Caco-2 (cell line): ENCODE results near the gene FAM107B. TPM values are rescaled to one million over a fixed set of nuclear protein-coding genes. Genes with fewer than 3 reads are reported as not detected.

Experiments used
- BruUV-seq: library from RNA; stranded (reverse); fragments of 400-500 nt; replicated peaks from 2 replicates; lab custom pipeline; 2021; lab: Mats Ljungman, UMichigan
- CTCF ChIA-PET: fragments of 300-600 bp; sonication (Branson Sonifier 250); formaldehyde crosslinking; loops from one replicate; lab custom pipeline; 2022; ENCODE audit warnings: antibody characterized with exemption; lab: Charles Lee
- POLR2A ChIA-PET: fragments of 300-600 bp; sonication (Branson Sonifier 250); formaldehyde crosslinking; loops from one replicate; lab custom pipeline; 2022; ENCODE audit warnings: antibody characterized with exemption; lab: Charles Lee
- DNase-seq, 2 experiments: peaks; one replicate each; pipeline versions ENCODE4 v3.0.0 to v3.0.0-alpha.2; 2020 to 2022
- H3K27me3 ChIP-seq: replicated peaks from 2 replicates; pipeline ENCODE4 v1.6.0; 2011; ENCODE audit warnings: low read length; ENCODE audit not compliant: control insufficient read depth, insufficient read depth
- H3K36me3 ChIP-seq: 2 replicates; pipeline ENCODE4 v1.5.1; 2011; ENCODE audit warnings: low read length; ENCODE audit not compliant: control insufficient read depth, insufficient read depth
- H3K4me1 ChIP-seq: fragments of 250-450 bp; sonication (Bioruptor Pico); 2 replicates; pipeline ENCODE4 v1.5.1; 2020; ENCODE audit warnings: mild to moderate bottlenecking
- H3K4me3 ChIP-seq: 2 replicates; pipeline ENCODE4 v1.5.1; 2011; ENCODE audit warnings: low read depth, mild to moderate bottlenecking, control low read depth, low read length
- H3K9me3 ChIP-seq: fragments of 250-450 bp; sonication (Bioruptor Pico); 2 replicates; pipeline ENCODE4 v1.5.1; 2020; ENCODE audit warnings: mild to moderate bottlenecking, moderate library complexity
- H3K27ac Mint-ChIP-seq: one replicate; pipeline ENCODE4 v1.8.0; 2022; ENCODE audit warnings: mixed read lengths; ENCODE audit not compliant: unreplicated experiment
- H3K27me3 Mint-ChIP-seq: one replicate; pipeline ENCODE4 v1.8.0; 2022; ENCODE audit warnings: mixed read lengths; ENCODE audit not compliant: insufficient read depth, unreplicated experiment
- H3K36me3 Mint-ChIP-seq: one replicate; pipeline ENCODE4 v1.8.0; 2022; ENCODE audit warnings: mild to moderate bottlenecking, mixed read lengths; ENCODE audit not compliant: insufficient read depth, unreplicated experiment
- H3K4me1 Mint-ChIP-seq: one replicate; pipeline ENCODE4 v1.8.0; 2022; ENCODE audit warnings: low read depth, mixed read lengths; ENCODE audit not compliant: unreplicated experiment
- H3K4me3 Mint-ChIP-seq: one replicate; pipeline ENCODE4 v1.8.0; 2022; ENCODE audit warnings: mild to moderate bottlenecking, moderate library complexity, mixed read lengths; ENCODE audit not compliant: unreplicated experiment
- H3K9me3 Mint-ChIP-seq: one replicate; pipeline ENCODE4 v1.8.0; 2022; ENCODE audit warnings: mixed read lengths; ENCODE audit not compliant: unreplicated experiment
- intact Hi-C: fragments of 100-400 bp; cut with micrococcal nuclease; formaldehyde crosslinking; loops from one replicate; pipeline ENCODE4 v1.10.0; 2022; ENCODE audit not compliant: unreplicated experiment
- total RNA-seq: library from RNA; stranded (reverse); gene quantifications from 2 replicates; pipeline ENCODE4 v1.2.3, GENCODE V29; 2022
- TF ChIP-seq, protein P1 (sequence below), 2 experiments: fragments of 200-600 bp in 1 of 2; IDR thresholded peaks; 1 replicate in 1 of 2; 2 replicates in 1 of 2; pipeline versions ENCODE4 v1.5.1 to v1.8.0; 2011 to 2022; ENCODE audit warnings: antibody characterized with exemption in 1 of 2, control low read depth in 1 of 2, inconsistent platforms in 1 of 2, low read depth in 1 of 2, low read length in 1 of 2, mild to moderate bottlenecking in 1 of 2, moderate library complexity in 1 of 2; ENCODE audit not compliant: insufficient read depth in 1 of 2, severe bottlenecking in 1 of 2, unreplicated experiment in 1 of 2

The FAM107B gene
- total RNA-seq, 1 experiment from 2014 or later: 206 TPM

DNA sequence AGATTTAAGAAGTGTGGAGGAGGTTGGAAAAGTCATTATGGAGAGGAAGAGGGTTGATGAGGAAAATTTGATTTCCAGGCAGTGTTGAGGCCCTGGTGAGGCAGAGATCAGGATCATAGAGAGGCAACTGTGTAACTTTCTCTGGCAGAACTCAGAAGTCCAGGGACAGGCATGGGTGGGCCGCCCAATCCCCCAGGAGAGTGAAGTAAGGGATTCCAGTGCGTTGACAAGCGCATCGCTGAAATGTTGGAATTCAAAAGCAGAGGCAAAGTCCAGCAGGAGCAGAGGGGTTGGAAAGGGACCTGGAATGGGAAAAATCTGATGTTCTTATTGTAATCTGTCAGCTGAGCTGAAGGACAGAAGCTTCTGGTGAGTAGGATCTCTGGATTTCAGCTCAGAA is 207.3 kb downstream of the FAM107B start:
- Mint-ChIP-seq H3K27ac (peak overlapping the region; percentile 92), H3K4me3 (no peak overlapping the region), H3K27me3 (no peaks in the 10 kb centered on the region), H3K9me3 (no peaks in the 10 kb centered on the region), H3K36me3 (peaks cover 80% of the 10 kb centered on the region), H3K4me1 (peaks cover 52% of the 10 kb centered on the region)
- BruUV-seq: no TSS peak
- H3K36me3 ChIP-seq: peaks cover 6% of the 10 kb centered on the region
- H3K9me3 ChIP-seq: peaks cover 7% of the 10 kb centered on the region; the same call in 1 of the 2 replicates
- CTCF ChIA-PET: interaction anchor here (0.6 kb wide), 1 partner anchor 8 kb away, joined by 6 read pairs; no protein-coding TSS in a partner anchor
- TF ChIP-seq, protein P1, sequence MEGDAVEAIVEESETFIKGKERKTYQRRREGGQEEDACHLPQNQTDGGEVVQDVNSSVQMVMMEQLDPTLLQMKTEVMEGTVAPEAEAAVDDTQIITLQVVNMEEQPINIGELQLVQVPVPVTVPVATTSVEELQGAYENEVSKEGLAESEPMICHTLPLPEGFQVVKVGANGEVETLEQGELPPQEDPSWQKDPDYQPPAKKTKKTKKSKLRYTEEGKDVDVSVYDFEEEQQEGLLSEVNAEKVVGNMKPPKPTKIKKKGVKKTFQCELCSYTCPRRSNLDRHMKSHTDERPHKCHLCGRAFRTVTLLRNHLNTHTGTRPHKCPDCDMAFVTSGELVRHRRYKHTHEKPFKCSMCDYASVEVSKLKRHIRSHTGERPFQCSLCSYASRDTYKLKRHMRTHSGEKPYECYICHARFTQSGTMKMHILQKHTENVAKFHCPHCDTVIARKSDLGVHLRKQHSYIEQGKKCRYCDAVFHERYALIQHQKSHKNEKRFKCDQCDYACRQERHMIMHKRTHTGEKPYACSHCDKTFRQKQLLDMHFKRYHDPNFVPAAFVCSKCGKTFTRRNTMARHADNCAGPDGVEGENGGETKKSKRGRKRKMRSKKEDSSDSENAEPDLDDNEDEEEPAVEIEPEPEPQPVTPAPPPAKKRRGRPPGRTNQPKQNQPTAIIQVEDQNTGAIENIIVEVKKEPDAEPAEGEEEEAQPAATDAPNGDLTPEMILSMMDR (IDR thresholded peaks at IDR 0.05; ENCODE audit: insufficient read depth in 1 of 2, low read depth in 1 of 2, low read length in 1 of 2, severe bottlenecking in 1 of 2, unreplicated experiment in 1 of 2): no peak
- intact Hi-C loops: no loop called here
- no peak for DNase-seq
- POLR2A ChIA-PET: no interaction called here
- peaks cover 62% of the 10 kb centered on the region for H3K4me1 ChIP-seq
- no peak overlapping the region for H3K4me3 ChIP-seq
- H3K27me3 ChIP-seq: no peaks in the 10 kb centered on the region

DNA sequence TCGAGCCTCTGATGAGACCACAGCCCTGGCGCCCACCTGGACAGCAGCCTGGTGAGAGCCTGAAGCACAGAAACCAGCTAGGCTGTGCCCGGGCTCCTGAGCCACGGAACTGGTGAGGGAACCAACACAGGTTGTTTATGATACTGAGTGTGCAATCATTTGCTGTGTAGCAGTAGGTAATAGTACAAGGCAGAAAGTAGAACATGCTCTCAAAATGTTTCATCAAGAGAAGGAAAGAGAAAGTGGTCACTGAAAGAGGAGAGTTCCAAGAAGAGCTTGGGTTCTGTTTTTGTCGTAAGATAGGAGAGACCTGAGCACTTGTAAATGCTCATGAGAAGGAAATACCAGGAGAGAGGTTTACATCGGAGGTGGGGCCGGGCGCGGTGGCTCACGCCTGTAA is 208.2 kb downstream of the FAM107B start:
- no peak for DNase-seq
- TF ChIP-seq, protein P1 (IDR thresholded peaks at IDR 0.05; ENCODE audit: insufficient read depth in 1 of 2, low read depth in 1 of 2, low read length in 1 of 2, severe bottlenecking in 1 of 2, unreplicated experiment in 1 of 2): no peak
- CTCF ChIA-PET: interaction anchor here (2.1 kb wide), 1 partner anchor 9 kb away, joined by 4 read pairs; no protein-coding TSS in a partner anchor
- POLR2A ChIA-PET: no interaction called here
- intact Hi-C loops: no loop called here
- Mint-ChIP-seq H3K27me3 (no peaks in the 10 kb centered on the region), H3K27ac (peak overlapping the region; percentile 92), H3K9me3 (no peaks in the 10 kb centered on the region), H3K4me3 (peak overlapping the region; percentile 2), H3K36me3 (peaks cover 80% of the 10 kb centered on the region), H3K4me1 (peaks cover 44% of the 10 kb centered on the region)
- H3K4me3 ChIP-seq: no peak overlapping the region
- H3K9me3 ChIP-seq: peaks cover 1% of the 10 kb centered on the region; the same call in 1 of the 2 replicates
- H3K27me3 ChIP-seq: no peaks in the 10 kb centered on the region
- BruUV-seq: no TSS peak
- peaks cover 54% of the 10 kb centered on the region for H3K4me1 ChIP-seq
- peaks cover 6% of the 10 kb centered on the region for H3K36me3 ChIP-seq

DNA sequence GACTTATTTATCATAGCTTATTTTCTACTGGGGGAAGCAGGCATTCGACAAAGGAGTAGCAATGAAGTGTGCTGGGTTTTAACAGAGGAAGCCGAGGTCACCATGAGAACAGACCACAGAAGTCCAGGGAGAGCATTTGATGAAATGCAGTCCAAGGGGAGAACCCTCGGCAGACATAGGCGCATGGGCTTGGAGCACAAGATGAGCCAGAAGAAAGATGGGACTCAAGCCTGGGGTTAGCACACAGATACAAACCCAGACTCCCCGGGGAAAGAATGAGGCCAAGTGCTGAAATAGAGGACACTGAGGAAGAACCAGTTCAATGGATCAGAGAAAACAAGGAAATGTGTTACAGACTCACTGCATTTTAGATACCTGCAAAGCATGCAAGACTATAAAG is 209.5 kb downstream of the FAM107B start:
- H3K4me1 Mint-ChIP-seq: peaks cover 55% of the 10 kb centered on the region
- Histone ChIP-seq H3K4me3 (no peak overlapping the region), H3K4me1 (peaks cover 53% of the 10 kb centered on the region), H3K9me3 (no peaks in the 10 kb centered on the region), H3K27me3 (no peaks in the 10 kb centered on the region), H3K36me3 (peaks cover 6% of the 10 kb centered on the region)
- H3K27me3 Mint-ChIP-seq: no peaks in the 10 kb centered on the region
- H3K27ac Mint-ChIP-seq: peak overlapping the region; percentile 73
- H3K4me3 Mint-ChIP-seq: no peak overlapping the region
- intact Hi-C loops: no loop called here
- BruUV-seq: no TSS peak
- H3K36me3 Mint-ChIP-seq: peaks cover 80% of the 10 kb centered on the region
- DNase-seq: no peak
- POLR2A ChIA-PET: interaction anchor here (1.0 to 1.3 kb wide), 2 partner anchors 9 to 13 kb away, joined by 4 to 6 read pairs; no protein-coding TSS in a partner anchor
- TF ChIP-seq, protein P1 (IDR thresholded peaks at IDR 0.05; ENCODE audit: insufficient read depth in 1 of 2, low read depth in 1 of 2, low read length in 1 of 2, severe bottlenecking in 1 of 2, unreplicated experiment in 1 of 2): no peak
- CTCF ChIA-PET: interaction anchor here (0.6 to 2.1 kb wide), 2 partner anchors 10 to 36 kb away, joined by 3 to 4 read pairs; no protein-coding TSS in a partner anchor
- no peaks in the 10 kb centered on the region for H3K9me3 Mint-ChIP-seq
